GM12878 (cell line): ENCODE data around the gene FAM114A1. TPM values are rescaled to one million over a fixed set of nuclear protein-coding genes. Genes with fewer than 3 reads are reported as not detected.
A peak's percentile ranks its signal among the peaks of the same experiment; 100 is the strongest.

Experiments used
- ATAC-seq: fragments of 200-7000 bp; cut with Tn5 transposase; 3 replicates; pipeline ENCODE4 v1.9.1; 2020; ENCODE audit warnings: mild to moderate bottlenecking, moderate library complexity
- BruUV-seq: library from RNA; stranded (reverse); fragments of 400-500 nt; replicated peaks from 2 replicates; lab custom pipeline; 2021; lab: Mats Ljungman, UMichigan
- CTCF ChIA-PET: fragments of 300-600 bp; sonication (Branson Sonifier 250); formaldehyde crosslinking; extraction: SDS; loops from one replicate; lab custom pipeline; 2021; ENCODE audit warnings: inconsistent platforms; lab: Yijun Ruan, JAX
- POLR2A ChIA-PET: fragments of 350-600 bp; formaldehyde crosslinking; extraction: SDS; loops from one replicate; lab custom pipeline; 2021; ENCODE audit warnings: inconsistent platforms; lab: Charles Lee
- RAD21 ChIA-PET: fragments of 300-600 bp; sonication (Branson Sonifier 250); formaldehyde crosslinking; loops from one replicate; lab custom pipeline; 2023; ENCODE audit warnings: antibody characterized with exemption; ENCODE audit not compliant: unreplicated experiment; lab: Charles Lee
- SMC1A ChIA-PET: fragments of 300-600 bp; sonication (Branson Sonifier 250); formaldehyde crosslinking; loops from one replicate; lab custom pipeline; 2023; ENCODE audit not compliant: unreplicated experiment, uncharacterized antibody; lab: Charles Lee
- DNase-seq: peaks from one replicate; pipeline ENCODE4 v3.0.0-alpha.2; 2011; ENCODE audit warnings: low read depth, low spot score
- FAIRE-seq: peaks from 3 replicates; lab custom pipeline; 2011; peaks lifted over from hg19 to GRCh38; lab: Jason Lieb, UNC
- H2AFZ ChIP-seq: 2 replicates; pipeline ENCODE4 v1.6.0; 2011; ENCODE audit warnings: low read depth, low read length, control low read depth; ENCODE audit not compliant: control insufficient read depth
- H3K27ac ChIP-seq: 2 replicates; pipeline ENCODE4 v1.5.1; 2011; ENCODE audit warnings: control low read depth; ENCODE audit not compliant: control insufficient read depth, insufficient read depth
- H3K27me3 ChIP-seq, 2 experiments: replicated peaks in 1 of 2; 2 replicates each; pipeline versions ENCODE4 v1.6.0 to v1.6.1; 2011; ENCODE audit warnings: low read length in 1 of 2; ENCODE audit not compliant: control insufficient read depth in 2 of 2, insufficient read depth in 2 of 2
- H3K36me3 ChIP-seq, 2 experiments: 2 replicates each; pipeline ENCODE4 v1.5.1; 2011; ENCODE audit warnings: low read length in 1 of 2; ENCODE audit not compliant: control insufficient read depth in 2 of 2, insufficient read depth in 2 of 2
- H3K4me1 ChIP-seq: 2 replicates; pipeline ENCODE4 v1.6.1; 2011; ENCODE audit warnings: mild to moderate bottlenecking, low read length, moderate library complexity, mixed read lengths; ENCODE audit not compliant: control insufficient read depth, insufficient read depth
- H3K4me2 ChIP-seq: 2 replicates; pipeline ENCODE4 v1.6.0; 2011; ENCODE audit warnings: control low read depth; ENCODE audit not compliant: control insufficient read depth, insufficient read depth
- H3K4me3 ChIP-seq: fragments of 200-600 bp; sonication (generic); 2 replicates; pipeline ENCODE4 v1.5.1; 2016
- H3K79me2 ChIP-seq: 2 replicates; pipeline ENCODE4 v1.6.0; 2011; ENCODE audit warnings: low read length; ENCODE audit not compliant: control insufficient read depth, insufficient read depth
- H3K9ac ChIP-seq: 2 replicates; pipeline ENCODE4 v1.8.0; 2011; ENCODE audit warnings: low read length, control low read depth, mixed read lengths; ENCODE audit not compliant: control insufficient read depth, insufficient read depth
- H3K9me3 ChIP-seq: replicated peaks from 3 replicates; pipeline ENCODE4 v1.5.1; 2011; ENCODE audit warnings: mild to moderate bottlenecking, low read length; ENCODE audit not compliant: control insufficient read depth, insufficient read depth
- H4K20me1 ChIP-seq: 2 replicates; pipeline ENCODE4 v1.6.0; 2011; ENCODE audit not compliant: control insufficient read depth, insufficient read depth
- BCL3 ChIP-seq: IDR thresholded peaks from 2 replicates; pipeline ENCODE4 v1.6.1; 2011; ENCODE audit warnings: borderline replicate concordance, low read depth, mild to moderate bottlenecking, moderate library complexity, low read length; ENCODE audit not compliant: insufficient read depth, poor library complexity, severe bottlenecking
- CBX5 ChIP-seq: sonication (generic); IDR thresholded peaks from 2 replicates; pipeline ENCODE4 v1.6.1; 2016; ENCODE audit warnings: low read depth, moderate library complexity, mild to moderate bottlenecking, inconsistent platforms
- CHD2 ChIP-seq: IDR thresholded peaks from 2 replicates; pipeline ENCODE4 v1.6.1; 2011; ENCODE audit warnings: low read depth, low read length, improper control_type of control experiment, borderline replicate concordance
- CREB1 ChIP-seq: IDR thresholded peaks from 2 replicates; pipeline ENCODE4 v1.6.1; 2012; ENCODE audit warnings: low read depth, mild to moderate bottlenecking, inconsistent platforms
- E2F4 ChIP-seq: IDR thresholded peaks from 2 replicates; pipeline ENCODE4 v1.6.1; 2012; ENCODE audit warnings: low read depth, low read length, improper control_type of control experiment
- FOXK2 ChIP-seq: fragments of 450-650 bp; IDR thresholded peaks from 2 replicates; pipeline ENCODE4 v1.6.1; 2017; ENCODE audit warnings: mild to moderate bottlenecking, moderate library complexity
- KDM1A ChIP-seq: fragments of 200-600 bp; sonication (generic); IDR thresholded peaks from 2 replicates; pipeline ENCODE4 v1.6.1; 2016; ENCODE audit warnings: borderline replicate concordance
- POLR2A ChIP-seq: IDR thresholded peaks from 2 replicates; pipeline ENCODE4 v1.6.1; 2011; ENCODE audit warnings: low read depth, mild to moderate bottlenecking, low read length
- POLR2AphosphoS5 ChIP-seq: IDR thresholded peaks from 2 replicates; pipeline ENCODE4 v1.6.1; 2011; ENCODE audit warnings: mild to moderate bottlenecking, low read length, inconsistent platforms
- RAD21 ChIP-seq: IDR thresholded peaks from 2 replicates; pipeline ENCODE4 v1.6.1; 2011; ENCODE audit warnings: mild to moderate bottlenecking, low read depth, low read length, moderate library complexity; ENCODE audit not compliant: insufficient read depth
- RB1 ChIP-seq: fragments of 450-650 bp; formaldehyde crosslinking; IDR thresholded peaks from 2 replicates; pipeline ENCODE4 v1.6.1; 2017; ENCODE audit warnings: mild to moderate bottlenecking, borderline replicate concordance
- RBBP5 ChIP-seq: fragments of 200-600 bp; sonication (generic); conservative IDR thresholded peaks from 2 replicates; pipeline ENCODE4 v1.6.1; 2016
- RELA ChIP-seq: fragments of 450-650 bp; IDR thresholded peaks from 2 replicates; pipeline ENCODE4 v1.8.0; 2014; ENCODE audit warnings: borderline replicate concordance; ENCODE audit not compliant: partially characterized antibody
- RFX5 ChIP-seq: IDR thresholded peaks from 2 replicates; pipeline ENCODE4 v1.6.1; 2011; ENCODE audit warnings: low read depth, low read length, improper control_type of control experiment
- SUPT20H ChIP-seq: IDR thresholded peaks from 2 replicates; pipeline ENCODE4 v1.6.1; 2011; ENCODE audit warnings: low read depth, mild to moderate bottlenecking, low read length, moderate library complexity, borderline replicate concordance; ENCODE audit not compliant: control insufficient read depth
- WRNIP1 ChIP-seq: IDR thresholded peaks from 2 replicates; pipeline ENCODE4 v1.6.1; 2011; ENCODE audit warnings: low read depth, low read length, improper control_type of control experiment, borderline replicate concordance
- WGBS: methylation state at CpG from one replicate; pipeline ENCODE4 v1.1.6; 2016; ENCODE audit warnings: low lambda C conversion rate; ENCODE audit not compliant: insufficient replicate concordance, insufficient coverage; ENCODE audit errors: missing lambda C conversion rate; 5-methylcytosine and 5-hydroxymethylcytosine counted together
- in situ Hi-C: fragments of 300-500 bp; cut with MboI; formaldehyde crosslinking; loops from 9 replicates; pipeline ENCODE4 v1.14.3; 2018; ENCODE audit warnings: mixed read lengths
- intact Hi-C: fragments of 100-400 bp; cut with micrococcal nuclease; formaldehyde crosslinking; loops from one replicate; pipeline ENCODE4 v1.14.2; 2022; ENCODE audit not compliant: unreplicated experiment
- polyA plus RNA-seq, 11 experiments: library from polyadenylated mRNA; depleted of rRNA in 4 of 11; unstranded in 6 of 11; stranded (reverse) in 5 of 11; fragments of >200 nt; fragmentation: Nextera tagmentation in 4 of 11; fragmentation: Illumina TruSeq in 1 of 11; extraction: Ambion mirVana in 4 of 11; extraction: Trizol in 1 of 11; gene quantifications; 1 replicate in 1 of 11; 2 replicates in 10 of 11; pipeline versions ENCODE4 v1.2.1 to v1.2.3, GENCODE V29; 2011 to 2016; ENCODE audit warnings: inconsistent platforms in 2 of 11, missing spikeins in 2 of 11, low read depth in 1 of 11
- total RNA-seq, 4 experiments: library from RNA; depleted of rRNA in 3 of 4; stranded (reverse); fragments of >200 nt in 3 of 4; fragmentation: Illumina TruSeq in 1 of 4; extraction: Trizol in 1 of 4; gene quantifications; 2 replicates each; pipeline versions ENCODE4 v1.2.1 to v1.2.3, GENCODE V29; 2013 to 2021
- TF ChIP-seq, protein P1 (sequence below): IDR thresholded peaks from 2 replicates; pipeline ENCODE4 v1.6.1; 2011; ENCODE audit warnings: mild to moderate bottlenecking, low read depth, low read length, moderate library complexity; ENCODE audit not compliant: insufficient replicate concordance

Gene FAM114A1
- total and polyA plus RNA-seq, 10 of the 15 experiments (the other 5 are each of a cell fraction or from before 2014, with no cell fraction given): 1.3 to 6.2 (median 3.9) TPM

DNA sequence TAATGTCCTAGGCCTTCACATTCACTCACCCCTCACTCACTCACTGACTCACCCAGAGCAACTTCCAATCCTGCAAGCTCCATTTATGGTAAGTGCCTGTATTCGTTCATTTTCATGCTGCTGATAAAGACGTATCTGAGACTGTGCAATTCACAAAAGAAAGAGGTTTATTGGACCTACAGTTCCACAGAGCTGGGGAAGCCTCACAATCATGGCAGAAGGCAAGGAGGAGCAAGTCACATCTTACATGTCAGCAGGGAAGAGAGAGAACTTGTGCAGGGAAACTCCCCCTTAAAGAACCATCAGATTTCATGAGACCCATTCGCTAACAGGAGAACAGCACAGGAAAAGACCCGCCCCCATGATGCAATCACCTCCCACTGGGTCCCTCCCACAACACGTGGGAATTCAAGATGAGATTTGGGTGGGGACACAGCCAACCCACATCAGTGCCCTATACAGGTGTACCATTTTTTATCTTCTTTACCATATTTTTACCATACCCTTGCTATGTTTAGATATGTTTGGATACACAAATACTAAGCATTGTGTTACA, 44.8 kb upstream of the FAM114A1 start (continued):
- TF ChIP-seq FOXK2 (no peak), SUPT20H (no peak), WRNIP1 (no peak), E2F4 (no peak), RFX5 (no peak), CREB1 (no peak), RELA (no peak), CBX5 (peak; percentile 17; the same call in 1 of the 2 replicates), RAD21 (no peak)

- H3K4me1 ChIP-seq: peaks cover 20% of the 10 kb centered on the region
- BruUV-seq: no TSS peak
- H3K27me3 ChIP-seq: no peaks in the 10 kb centered on the region
- RAD21 ChIA-PET: no interaction called here
- peaks cover 23% of the 10 kb centered on the region; the same call in 2 of the 3 replicates for H3K9me3 ChIP-seq
- POLR2A ChIA-PET: interaction anchor here (1.1 to 10.2 kb wide), 2 partner anchors 20 to 28 kb away, joined by 3 to 110 read pairs; partner anchors contain the start of gene TLR1
- no peak overlapping the region for H3K4me2 ChIP-seq
- no peaks in the 10 kb centered on the region for H4K20me1 ChIP-seq
- 97% methylated on average over 27 of the region's 27 CpGs for WGBS
- no peak for FAIRE-seq
- H2AFZ ChIP-seq: no peak overlapping the region
- no peak for TF ChIP-seq CHD2
- TF ChIP-seq POLR2A: 0 out of 2 replicates have a peak, but pooled peaks have one; percentile 42
- no peak for TF ChIP-seq CREB1
- TF ChIP-seq POLR2AphosphoS5: 0 out of 2 replicates have a peak, but pooled peaks have one; percentile 47
- TF ChIP-seq, protein P1, sequence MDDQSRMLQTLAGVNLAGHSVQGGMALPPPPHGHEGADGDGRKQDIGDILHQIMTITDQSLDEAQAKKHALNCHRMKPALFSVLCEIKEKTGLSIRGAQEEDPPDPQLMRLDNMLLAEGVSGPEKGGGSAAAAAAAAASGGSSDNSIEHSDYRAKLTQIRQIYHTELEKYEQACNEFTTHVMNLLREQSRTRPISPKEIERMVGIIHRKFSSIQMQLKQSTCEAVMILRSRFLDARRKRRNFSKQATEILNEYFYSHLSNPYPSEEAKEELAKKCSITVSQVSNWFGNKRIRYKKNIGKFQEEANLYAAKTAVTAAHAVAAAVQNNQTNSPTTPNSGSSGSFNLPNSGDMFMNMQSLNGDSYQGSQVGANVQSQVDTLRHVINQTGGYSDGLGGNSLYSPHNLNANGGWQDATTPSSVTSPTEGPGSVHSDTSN: no peak
- TF ChIP-seq RB1: no peak
- no peak for TF ChIP-seq KDM1A
- no peak for TF ChIP-seq RBBP5
- TF ChIP-seq BCL3: no peak
- H3K36me3 ChIP-seq: peaks cover 4 to 5% of the 10 kb centered on the region in 2 experiments; a peak in 3 of 4 replicates
- H3K9ac ChIP-seq: no peak overlapping the region
- no peak overlapping the region for H3K27ac ChIP-seq
- no peak overlapping the region for H3K4me3 ChIP-seq
- peaks cover 2% of the 10 kb centered on the region for H3K79me2 ChIP-seq
- SMC1A ChIA-PET: interaction anchor here (13.0 kb wide), 1 partner anchor 19 kb away, joined by 178 read pairs; the partner anchor contains the start of gene TLR1
- DNase-seq: no peak
- no peak for ATAC-seq
- CTCF ChIA-PET: no interaction called here
- intact Hi-C loops (no loop called here), in situ Hi-C loops (loop anchor here (25.0 kb wide), 1 partner anchor 1364 kb away; the partner anchor contains the start of gene RHOH)
These were observed 43.8 kb upstream of the FAM114A1 start for GRCh38 chr4:38823766-38824165.
